ENCODE measurements around the gene SLX4.

SLX4 gene

GRCh38 chr16:3601614-3602319 is 9.6 kb downstream of the SLX4 start:
- FAIRE-seq (no peak), DNase-seq (ENCODE audit: insufficient read length, low spot score) (no peak)
- no peak for TF ChIP-seq POLR2A (IDR thresholded peaks at IDR 0.05; ENCODE audit: low read depth, low read length)

GRCh38 chr16:3599922-3600321 is 11.5 kb downstream of the SLX4 start:
- FAIRE-seq (no peak), DNase-seq (ENCODE audit: insufficient read length, low spot score) (no peak)
- TF ChIP-seq POLR2A (IDR thresholded peaks at IDR 0.05; ENCODE audit: low read depth, low read length), result no peak

GRCh38 chr16:3599121-3599520 is 12.3 kb downstream of the SLX4 start:
- FAIRE-seq, result no peak

GRCh38 chr16:3598236-3598635 is 13.2 kb downstream of the SLX4 start:
- DNase-seq (ENCODE audit: insufficient read length, low spot score), result no peak
- TF ChIP-seq POLR2A (IDR thresholded peaks at IDR 0.05; ENCODE audit: low read depth, low read length), result no peak
- FAIRE-seq, result no peak

More at GRCh38 chr16:3599121-3599520, 12.3 kb downstream of the SLX4 start:
- DNase-seq (ENCODE audit: insufficient read length, low spot score), result no peak
- no peak for TF ChIP-seq POLR2A (IDR thresholded peaks at IDR 0.05; ENCODE audit: low read depth, low read length)

- FAIRE-seq, result no peak
- no peak for DNase-seq (ENCODE audit: insufficient read length, low spot score)
- TF ChIP-seq POLR2A (IDR thresholded peaks at IDR 0.05; ENCODE audit: low read depth, low read length), result no peak
These were observed 13.7 kb downstream of the SLX4 start for GRCh38 chr16:3597676-3598075.

- DNase-seq (ENCODE audit: insufficient read length, low spot score) (no peak), FAIRE-seq (no peak)
- TF ChIP-seq POLR2A (IDR thresholded peaks at IDR 0.05; ENCODE audit: low read depth, low read length), result no peak
These were observed 14.2 kb downstream of the SLX4 start for GRCh38 chr16:3597226-3597625.

- TF ChIP-seq POLR2A (IDR thresholded peaks at IDR 0.05; ENCODE audit: low read depth, low read length), result no peak
- no peak for FAIRE-seq
- DNase-seq (ENCODE audit: insufficient read length, low spot score), result no peak
These were observed 15.1 kb downstream of the SLX4 start for GRCh38 chr16:3596101-3596861.

- no peak for TF ChIP-seq POLR2A (IDR thresholded peaks at IDR 0.05; ENCODE audit: low read depth, low read length)
- DNase-seq (ENCODE audit: insufficient read length, low spot score) (no peak), FAIRE-seq (no peak)
These were observed 15.8 kb downstream of the SLX4 start for GRCh38 chr16:3595521-3596021.

- no peak for FAIRE-seq
These were observed 16.3 kb downstream of the SLX4 start for GRCh38 chr16:3595110-3595486.

GRCh38 chr16:3594316-3595109 is 16.9 kb downstream of the SLX4 start:
- DNase-seq (ENCODE audit: insufficient read length, low spot score) (no peak), FAIRE-seq (no peak)
- no peak for TF ChIP-seq POLR2A (IDR thresholded peaks at IDR 0.05; ENCODE audit: low read depth, low read length)

More at GRCh38 chr16:3595110-3595486, 16.3 kb downstream of the SLX4 start:
- DNase-seq (ENCODE audit: insufficient read length, low spot score), result no peak
- TF ChIP-seq POLR2A (IDR thresholded peaks at IDR 0.05; ENCODE audit: low read depth, low read length), result no peak

GRCh38 chr16:3592559-3592958 is 18.8 kb downstream of the SLX4 start:
- no peak for TF ChIP-seq POLR2A (IDR thresholded peaks at IDR 0.05; ENCODE audit: low read depth, low read length)
- DNase-seq (ENCODE audit: insufficient read length, low spot score), result no peak
- FAIRE-seq, result no peak

- no peak for TF ChIP-seq POLR2A (IDR thresholded peaks at IDR 0.05; ENCODE audit: low read depth, low read length)
- FAIRE-seq, result no peak
- DNase-seq (ENCODE audit: insufficient read length, low spot score), result no peak
These were observed 19.4 kb downstream of the SLX4 start for GRCh38 chr16:3591991-3592390.

GRCh38 chr16:3591436-3591803 is 20.0 kb downstream of the SLX4 start:
- no peak for TF ChIP-seq POLR2A (IDR thresholded peaks at IDR 0.05; ENCODE audit: low read depth, low read length)
- DNase-seq (ENCODE audit: insufficient read length, low spot score) (no peak), FAIRE-seq (no peak)
